Embryonic facial prominence (tissue), 1 donor: ENCODE data around the gene SCUBE1.

ENCODE experiments used
- DNase-seq: peaks from one replicate; pipeline ENCODE4 v3.0.0-alpha.2; 2016; ENCODE audit errors: extremely low spot score

SCUBE1 gene

DNA sequence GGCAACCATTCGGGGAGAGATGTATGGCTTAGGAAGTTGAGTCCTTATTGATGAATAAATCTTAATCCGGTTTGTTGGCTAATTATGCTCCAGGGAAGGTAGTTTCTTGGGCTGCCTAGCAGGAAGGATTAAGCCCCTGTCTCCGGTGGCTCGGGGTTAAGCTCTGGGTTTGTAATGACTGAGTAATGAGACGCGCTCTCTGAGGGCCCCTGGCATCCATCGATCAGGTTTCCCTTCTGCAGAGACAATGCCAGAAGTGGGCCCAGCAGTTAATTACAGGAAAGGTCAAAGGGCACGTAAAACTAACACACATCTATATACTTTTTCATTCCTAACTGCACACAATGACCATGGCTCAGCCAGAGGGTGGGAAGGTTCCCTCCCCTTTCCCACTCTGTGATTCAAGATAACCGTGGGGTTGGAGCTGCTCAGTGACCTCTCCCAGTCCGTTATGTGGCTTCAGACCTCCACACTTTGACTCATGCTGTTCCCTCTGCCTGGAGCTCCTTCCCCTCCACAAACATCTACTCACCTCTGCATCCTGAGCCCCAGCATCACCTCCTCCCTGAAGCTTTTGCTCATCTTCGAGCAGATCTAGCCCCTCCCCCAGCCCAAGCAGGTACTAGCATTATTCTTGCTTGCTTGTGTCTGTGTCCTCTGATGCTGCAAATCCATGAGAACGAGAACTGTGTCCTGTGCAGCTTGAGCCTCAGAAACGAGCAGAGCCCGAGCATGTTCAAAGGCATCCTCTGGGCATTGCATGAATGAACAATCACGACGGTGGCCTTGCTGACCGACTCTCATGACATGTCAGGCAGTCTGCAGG lies 16.6 kb downstream of the SCUBE1 start:
- DNase-seq = no peak

DNA sequence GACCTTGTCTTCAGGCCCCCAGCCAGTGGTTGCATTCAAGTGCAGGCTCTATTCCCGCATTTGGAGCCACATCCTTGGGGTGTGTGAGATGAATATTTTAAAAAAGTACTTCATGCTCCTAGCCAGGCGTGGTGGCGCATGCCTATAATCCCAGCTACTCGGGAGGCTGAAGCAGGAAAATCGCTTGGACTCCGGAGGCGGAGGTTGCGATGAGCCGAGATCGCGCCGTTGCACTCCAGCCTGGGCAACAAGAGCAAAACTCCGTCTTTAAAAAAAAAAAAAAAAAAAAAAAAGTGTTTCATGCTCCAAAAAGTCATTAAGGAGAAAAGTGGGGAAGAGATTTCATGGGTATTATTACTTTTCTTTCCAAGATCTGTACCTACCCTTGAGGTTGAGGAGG lies 18.0 kb downstream of the SCUBE1 start:
- DNase-seq = no peak

DNA sequence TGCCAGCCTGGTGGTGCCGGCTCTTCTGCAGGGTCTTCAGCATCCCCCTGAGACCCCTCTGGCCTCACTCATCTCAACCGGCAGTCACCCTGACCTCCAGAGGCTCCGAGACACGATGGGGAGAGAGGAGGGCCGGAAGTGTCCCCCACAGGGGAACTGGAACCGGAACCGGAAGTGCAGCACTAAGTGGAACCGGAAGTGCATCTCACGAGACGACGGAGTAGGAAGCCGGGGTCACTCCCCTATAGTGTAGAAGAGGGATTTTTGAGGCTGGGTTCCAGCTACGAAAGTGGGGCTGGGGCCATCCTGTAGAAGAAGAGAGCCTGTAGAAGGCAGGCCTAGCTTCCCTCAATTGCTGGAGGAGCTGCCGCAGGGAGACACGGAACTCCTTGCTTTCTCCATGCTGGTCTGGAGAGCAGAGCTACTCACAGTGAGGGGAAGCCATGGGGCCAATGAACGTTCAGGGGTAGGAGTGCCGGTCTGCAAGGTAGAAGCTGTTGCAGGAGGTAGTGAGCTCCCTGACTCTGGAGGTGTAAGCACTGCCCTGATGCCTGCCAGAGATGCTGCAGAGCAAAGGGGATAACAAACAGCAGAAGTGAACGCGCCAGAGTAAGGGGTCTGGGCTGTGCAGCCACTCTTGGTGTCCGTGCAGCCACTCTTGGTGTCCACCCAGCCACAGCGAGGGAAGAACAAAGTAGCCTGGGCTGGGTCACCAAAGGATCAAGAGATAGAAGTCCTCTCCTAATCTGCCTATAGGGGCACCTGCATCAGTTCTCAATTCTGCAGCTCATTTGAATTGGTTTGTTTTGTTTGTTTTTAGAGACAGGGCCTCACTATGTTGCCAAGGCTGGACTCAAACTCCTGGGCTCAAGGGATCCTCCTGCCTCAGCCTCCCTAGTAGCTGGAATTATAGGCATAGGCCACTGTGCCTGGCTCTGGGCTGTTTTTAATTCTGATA lies 21.9 kb downstream of the SCUBE1 start:
- DNase-seq = no peak

DNA sequence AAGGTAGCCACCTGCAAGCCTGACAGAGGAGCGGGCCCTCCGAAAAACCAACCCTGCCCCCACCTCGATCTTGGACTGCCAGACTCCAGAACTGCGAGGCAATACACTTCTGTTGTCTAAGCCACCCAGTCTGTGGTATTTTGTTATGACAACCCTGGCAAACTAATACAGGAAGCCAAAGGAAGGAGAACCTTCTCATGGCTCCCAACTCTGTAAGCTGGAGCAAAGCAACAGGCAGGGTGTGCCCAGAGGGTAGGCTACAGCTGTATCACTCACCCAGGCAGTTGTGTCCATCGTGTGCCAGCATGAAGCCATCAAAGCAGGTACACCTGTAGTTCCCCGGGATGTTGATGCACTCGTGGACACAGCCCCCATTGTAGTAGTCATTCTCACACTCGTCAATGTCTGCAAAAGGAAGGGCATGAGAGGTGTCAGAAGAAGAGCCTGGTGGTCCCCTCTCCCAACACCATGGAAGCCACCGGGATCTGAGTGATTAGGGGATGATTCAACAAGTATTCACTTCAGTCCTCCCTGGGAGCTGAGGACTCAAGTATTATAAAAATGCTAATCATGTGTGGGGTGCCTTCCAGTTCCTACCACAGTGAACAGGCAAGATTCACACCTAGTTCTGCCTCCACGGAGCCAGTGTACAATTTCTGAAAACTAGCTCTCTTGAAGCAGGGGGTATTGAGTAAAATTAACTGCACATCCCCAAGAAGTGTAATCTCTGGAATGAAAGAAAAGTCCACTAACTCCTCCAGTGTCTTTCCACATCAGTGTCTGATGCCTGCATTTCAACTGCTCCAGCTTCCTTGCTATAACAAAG lies 23.3 kb downstream of the SCUBE1 start:
- no peak for DNase-seq

DNA sequence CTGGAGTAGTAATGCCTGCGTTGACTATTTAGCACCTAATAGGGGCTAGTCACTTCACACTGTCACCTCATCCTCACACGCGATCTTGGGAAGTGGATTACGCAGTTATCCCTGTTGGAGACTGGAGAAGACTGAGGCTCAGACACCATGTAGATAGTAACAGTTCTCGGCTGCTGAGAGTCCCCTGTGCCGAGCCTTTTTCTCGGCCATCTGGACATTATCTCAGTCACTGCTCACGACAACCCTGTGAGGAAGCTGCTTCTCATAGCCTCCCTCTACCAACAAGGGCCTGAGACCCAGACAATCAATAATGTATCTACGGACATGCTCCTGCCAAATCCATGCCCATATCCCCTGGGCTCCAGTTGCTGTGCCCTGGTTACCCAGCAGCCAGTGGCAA lies 25.9 kb downstream of the SCUBE1 start:
- DNase-seq = no peak

DNA sequence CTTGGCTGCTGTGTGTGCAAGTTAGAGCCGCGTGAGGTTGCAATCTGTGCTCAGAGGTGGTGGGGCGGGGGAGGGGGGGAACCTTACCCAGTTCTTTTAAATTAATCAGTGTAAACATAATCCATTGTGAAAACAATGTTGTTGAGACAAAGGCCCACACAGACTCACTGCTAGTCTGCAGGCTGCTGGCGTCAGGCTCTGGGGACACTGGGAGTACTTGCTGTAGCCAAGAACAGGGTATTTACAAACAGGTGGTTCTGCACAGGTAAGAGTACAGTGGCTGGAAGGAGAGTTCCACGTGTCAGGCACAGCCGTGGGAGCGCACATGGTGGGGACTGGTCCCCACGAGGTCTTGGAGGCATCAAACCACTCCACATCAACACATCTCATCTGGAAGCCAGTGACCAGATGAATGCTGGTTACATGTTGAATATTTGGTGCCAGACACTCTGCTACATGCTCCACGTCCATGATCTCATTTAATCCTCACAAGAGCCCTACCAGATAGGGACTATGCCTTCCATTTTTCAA lies 27.4 kb downstream of the SCUBE1 start:
- DNase-seq = no peak

DNA sequence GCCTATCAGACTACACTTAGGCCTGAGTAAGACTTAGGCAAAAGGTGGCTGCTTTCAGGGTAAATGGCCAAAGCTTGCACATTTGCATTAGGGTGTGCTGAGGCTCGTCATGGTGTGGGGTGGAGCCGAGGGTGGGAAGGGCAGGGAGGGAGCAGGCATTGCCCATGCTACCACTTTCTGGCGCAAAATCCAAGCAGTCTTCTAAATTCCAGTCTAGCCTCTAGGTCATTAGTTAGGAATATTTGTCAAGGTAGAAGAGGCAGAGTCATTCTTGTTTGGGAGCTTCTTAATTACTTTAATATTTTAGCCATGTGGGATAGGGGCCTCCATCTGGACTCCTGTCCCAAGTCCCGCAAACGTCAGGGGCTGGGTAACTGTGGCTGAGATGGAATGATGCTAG lies 28.6 kb downstream of the SCUBE1 start:
- DNase-seq = no peak

DNA sequence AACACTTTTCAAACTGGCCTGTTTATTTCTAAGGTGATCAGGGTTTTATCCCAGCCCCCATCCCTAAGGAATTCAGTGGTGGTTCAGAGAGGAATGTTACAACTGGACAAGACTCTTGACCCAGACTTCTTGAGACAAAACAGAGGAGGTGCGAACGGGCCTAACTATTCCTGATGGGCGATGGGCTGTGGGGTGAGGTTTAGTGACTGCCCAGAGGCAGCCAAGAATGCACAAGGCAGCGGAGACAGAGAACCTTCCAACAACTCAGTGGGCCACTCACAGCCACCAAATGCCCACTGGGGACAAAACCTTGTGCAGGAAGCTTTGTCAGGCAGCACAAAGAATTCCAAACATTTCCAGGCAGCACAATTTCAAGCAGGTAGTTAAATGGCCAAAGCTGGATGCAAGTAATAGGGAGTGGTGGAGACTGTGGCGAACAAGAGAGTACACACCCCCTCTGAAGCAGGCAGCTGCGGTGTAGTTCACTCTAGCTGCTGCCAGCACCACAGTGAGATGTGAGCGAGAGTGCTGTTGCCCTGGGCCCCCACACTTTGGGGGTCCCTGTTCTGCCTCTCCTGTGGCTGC lies 29.2 kb downstream of the SCUBE1 start:
- DNase-seq = no peak

DNA sequence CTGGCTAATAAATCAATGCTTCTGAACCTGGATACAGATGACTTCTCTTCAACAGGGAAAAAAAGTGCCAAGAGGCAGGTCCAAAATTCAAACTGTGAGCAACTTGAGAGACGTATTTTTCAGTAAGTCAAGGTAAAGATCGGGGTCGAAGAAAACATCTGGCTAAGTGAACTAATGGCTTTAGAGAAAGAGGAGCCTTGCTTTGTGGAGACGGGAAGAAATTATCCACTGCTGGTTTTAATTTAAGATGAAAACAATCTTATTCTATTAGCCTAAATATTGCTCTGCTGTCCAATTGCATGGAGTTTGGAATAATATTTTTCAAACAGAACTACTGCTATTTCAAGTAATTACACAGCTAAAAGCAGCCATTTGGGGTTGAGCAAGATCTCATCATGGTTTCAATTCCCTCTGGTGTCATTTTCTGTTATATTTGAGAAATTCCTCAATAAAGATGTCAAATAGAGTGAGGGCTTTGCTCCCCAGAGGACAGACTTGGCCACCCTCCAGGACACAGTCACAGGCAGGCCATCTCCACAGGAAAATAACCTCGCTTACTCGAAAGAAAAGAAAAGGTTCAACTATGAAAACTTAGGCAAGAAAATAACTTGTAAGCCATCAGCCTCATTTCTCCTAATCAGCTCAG lies 29.8 kb downstream of the SCUBE1 start:
- DNase-seq = peak; percentile 53

DNA sequence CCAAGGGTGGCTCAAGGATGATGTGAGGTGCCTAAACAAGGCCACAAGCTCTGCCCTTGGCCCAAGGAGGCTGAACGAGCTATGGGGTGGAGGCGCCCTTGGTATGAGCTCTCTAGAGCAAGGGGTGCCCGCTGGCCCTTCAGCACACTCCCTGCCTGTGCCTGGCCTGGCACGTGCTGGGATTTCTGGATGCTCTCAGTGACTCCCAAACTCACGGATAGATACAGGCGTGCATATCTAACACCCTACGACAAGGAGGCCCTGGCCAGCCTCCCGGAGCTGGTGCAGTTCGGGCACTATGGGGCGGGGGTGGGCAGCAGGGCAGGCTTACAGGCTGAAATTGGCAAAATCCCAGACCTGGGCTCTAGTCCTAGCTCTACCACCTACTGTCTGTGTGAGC lies 30.6 kb downstream of the SCUBE1 start:
- no peak for DNase-seq

DNA sequence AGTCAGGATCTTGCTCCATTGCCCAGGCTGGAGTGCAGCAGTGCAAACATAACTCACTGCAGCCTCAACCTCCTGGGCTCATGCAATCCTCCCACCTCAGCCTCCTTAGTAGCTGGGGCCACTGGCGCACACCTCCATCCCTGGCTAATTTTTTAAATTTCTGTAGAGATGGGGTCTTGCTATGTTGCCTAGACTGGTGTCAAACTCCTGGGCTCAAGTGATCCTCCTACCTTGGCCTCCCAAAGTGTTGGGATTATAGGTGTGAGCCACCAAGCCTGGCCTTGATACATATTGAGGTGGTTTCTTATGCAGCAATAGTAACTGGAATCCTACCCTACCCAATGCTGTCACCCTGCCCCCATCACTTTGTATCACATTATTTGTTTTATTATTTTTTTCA lies 32.4 kb downstream of the SCUBE1 start:
- no peak for DNase-seq

DNA sequence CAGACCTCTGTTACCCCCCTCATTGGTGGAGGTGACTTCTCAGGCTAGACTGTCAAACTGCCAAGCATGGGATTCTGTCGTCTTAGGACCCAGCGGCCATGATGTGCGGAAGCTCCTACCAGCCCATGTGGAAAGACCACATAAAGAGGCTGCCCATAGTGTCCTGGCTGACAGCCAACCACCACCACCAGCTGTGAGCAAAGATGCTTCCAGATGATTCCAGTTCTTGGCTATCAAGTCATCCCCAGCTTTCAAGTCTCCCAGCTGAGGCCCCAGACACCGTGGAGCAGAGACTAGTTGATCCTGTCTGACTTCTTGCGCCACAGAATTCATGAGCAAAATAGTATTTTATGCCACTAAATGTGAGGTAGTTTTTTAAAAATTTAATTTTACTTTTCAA lies 32.9 kb downstream of the SCUBE1 start:
- DNase-seq = no peak

DNA sequence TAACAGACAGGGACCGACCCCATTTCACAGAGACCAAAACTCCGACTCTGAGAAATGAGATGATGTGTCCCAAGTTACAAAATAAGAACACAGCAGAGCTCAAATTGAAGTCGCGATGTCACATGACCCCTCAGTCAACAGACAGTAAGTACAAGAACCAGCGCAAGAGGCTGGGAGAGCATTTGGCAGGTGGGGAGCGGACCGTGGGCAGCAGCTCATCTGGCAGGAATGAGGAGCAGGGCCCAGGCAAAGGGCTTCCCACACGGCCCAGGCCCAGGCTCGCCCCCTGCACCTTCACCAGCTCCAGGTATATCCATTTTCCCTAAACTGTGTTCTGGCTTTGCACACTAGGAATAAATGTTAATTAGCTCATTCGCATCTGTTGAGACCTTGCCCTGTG lies 34.3 kb downstream of the SCUBE1 start:
- DNase-seq = no peak

DNA sequence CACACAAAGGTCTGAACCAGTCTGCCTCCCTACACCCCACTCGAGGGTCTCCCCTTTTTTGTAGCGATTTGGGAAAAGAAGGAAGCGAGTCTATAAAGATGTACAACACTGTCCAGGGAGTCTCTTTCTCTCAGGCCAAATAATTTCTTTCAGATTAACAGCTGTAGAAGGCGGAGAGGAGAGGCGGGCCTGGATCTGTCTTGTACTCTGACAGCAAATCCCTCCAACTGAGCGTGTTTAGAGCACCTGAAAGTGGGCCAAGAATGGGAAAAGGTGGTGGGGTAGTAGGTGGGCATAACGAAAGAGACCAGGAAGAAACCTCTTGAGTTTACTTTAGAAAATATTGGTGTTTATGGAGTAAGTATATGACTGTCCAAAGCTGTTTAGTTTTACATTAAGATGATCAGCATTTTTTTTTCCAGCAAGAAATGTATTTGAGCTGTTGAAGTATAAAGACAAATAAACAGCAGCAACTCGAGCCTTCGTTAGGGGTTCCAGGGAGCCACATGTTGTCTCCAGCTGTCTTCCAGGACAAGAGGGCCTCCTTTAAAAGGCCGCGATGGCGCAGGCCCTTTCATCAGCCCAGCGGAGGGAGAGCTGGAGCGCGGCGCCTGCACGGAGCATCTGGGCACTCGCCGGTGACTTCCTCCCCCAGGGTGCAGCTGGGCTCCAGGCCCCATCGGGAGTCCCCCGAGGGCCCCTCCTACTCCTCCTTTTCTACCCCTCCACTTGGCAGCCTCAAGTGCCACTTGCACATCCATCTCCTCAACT lies 34.9 kb downstream of the SCUBE1 start:
- no peak for DNase-seq

DNA sequence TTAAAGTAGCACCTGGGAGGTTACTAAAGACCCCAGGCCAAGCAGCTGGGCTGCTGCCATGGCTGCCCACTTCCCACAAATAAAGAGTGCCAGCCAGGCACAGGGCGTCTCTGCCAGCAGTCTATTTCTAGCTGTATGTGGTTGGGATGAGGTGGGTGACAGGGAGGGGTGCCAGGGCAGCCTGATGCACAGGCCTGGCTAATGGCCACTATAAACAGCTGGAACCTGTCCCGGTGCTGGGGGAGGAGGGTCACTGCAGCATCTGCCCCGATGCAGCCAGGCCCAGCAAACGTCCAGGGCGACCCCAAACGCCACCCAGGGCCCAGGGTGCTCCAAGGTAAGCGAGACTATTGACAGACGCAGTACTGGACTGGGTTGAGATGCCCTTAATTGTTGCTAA lies 37.4 kb downstream of the SCUBE1 start:
- DNase-seq = no peak

DNA sequence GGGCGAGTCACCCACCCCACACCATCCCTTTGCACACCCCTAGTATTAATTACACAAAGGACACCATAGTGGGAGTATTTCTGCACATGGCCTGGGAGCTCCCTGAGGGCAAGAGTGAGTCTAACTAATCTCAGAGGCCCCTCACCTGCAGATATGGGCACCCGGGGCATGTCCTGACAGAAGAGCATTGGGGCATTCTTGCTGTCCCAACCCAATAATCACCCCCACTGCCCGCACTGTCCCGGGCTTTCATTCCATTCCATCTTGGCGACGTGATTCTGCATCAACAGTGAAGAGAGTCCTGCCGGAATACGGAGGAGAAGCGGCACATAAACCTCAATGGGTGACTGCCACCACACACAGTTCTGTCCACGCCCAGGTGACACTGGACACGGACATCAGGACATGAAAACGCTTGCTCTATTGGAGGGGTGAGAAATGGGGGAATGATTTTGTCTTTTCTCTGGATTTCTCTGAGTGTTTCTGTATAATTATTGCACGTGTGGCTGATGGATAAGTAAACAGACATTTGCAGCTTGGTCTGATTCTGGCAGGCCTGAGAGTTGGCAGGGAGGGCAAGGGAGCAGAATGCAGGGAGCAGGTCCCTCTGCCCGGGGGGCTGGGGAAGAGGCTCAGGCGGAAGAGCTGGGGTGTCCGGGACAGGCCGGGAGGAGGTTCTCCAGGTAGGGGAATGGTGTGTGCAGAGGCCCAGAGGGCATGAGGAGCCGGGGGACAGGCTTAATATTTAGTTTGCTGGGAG lies 38.2 kb downstream of the SCUBE1 start:
- no peak for DNase-seq

DNA sequence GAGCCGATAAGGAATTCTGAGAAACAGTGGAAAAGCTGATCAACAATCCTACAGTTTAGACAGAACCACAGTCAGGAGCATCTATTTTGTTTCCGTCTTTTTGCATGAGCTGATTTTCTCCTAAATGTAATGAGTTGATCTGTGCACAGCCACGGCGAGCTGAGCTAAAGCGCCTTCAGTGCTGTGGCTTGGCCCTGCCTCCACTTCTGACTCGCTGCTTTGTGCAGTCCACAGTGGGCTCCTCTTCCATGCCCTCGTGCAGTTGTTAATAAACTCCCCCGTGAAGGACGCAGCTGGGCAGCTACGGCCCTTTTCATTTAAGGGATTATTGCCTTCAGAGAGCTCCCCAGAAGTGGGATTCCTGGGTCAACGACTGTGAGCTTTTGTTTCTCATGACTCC lies 39.4 kb downstream of the SCUBE1 start:
- no peak for DNase-seq

DNA sequence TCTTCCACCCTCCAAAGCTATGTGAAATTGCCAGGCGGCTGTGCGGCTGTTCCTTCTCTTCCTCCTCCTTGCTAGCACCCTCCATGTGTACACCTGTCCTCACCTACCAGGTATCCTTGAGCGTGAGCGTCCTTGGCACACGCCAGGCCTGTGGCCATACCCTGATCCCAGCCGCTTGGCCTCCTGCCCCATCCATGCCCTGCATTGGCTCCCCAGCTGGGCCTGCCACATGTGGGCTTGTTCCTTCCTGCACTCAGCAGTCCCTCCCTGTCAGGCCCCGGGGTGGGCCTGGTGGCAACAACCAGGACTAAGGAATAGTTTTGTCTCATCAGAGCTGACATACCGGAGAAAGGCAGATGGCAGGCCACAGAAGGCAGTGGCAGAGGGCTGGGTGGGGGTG lies 40.0 kb downstream of the SCUBE1 start:
- no peak for DNase-seq

DNA sequence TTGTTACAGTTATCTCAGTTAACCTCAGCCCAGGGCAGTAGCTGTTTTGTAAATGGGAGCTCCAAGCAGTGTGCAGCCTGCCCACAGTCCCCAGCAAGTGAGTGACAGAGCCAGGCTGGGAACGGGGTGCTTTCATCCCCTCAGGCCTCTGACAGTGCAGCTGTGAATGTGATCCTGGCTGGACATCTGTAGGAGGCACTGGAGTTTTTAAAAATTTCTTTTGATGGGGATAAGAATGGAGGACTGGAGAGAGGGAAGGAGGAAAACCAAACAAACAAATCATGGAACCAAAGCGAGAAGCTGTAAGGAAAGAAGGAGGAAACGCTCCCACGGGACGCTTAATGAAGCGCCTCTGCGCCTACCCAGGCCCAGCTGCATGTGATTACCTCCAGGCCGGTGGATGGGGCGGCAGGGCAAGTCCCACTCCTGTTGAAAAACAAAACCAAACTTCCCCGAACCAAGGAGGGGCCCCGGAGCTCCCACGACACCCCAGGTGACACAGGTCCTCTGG lies 40.6 kb downstream of the SCUBE1 start:
- DNase-seq = no peak
